HepG2 (cell line): ENCODE measurements around the gene NBR1. TPM values are rescaled to one million over a fixed set of nuclear protein-coding genes. Genes with fewer than 3 reads are reported as not detected.

Source experiments
- ARNT ChIP-seq: fragments of 450-650 bp; IDR thresholded peaks from 2 replicates; pipeline ENCODE4 v1.6.1; 2017
- ARNTL ChIP-seq: sonication (generic); formaldehyde crosslinking; IDR thresholded peaks from 2 replicates; pipeline ENCODE4 v1.4.0; 2020; ENCODE audit warnings: mild to moderate bottlenecking, missing genetic modification reagents
- CBX5 ChIP-seq: sonication (generic); formaldehyde crosslinking; IDR thresholded peaks from 2 replicates; pipeline ENCODE4 v1.4.0; 2020; ENCODE audit warnings: missing genetic modification reagents, borderline replicate concordance
- DNMT3B ChIP-seq: conservative IDR thresholded peaks from 2 replicates; pipeline ENCODE4 v1.6.1; 2016; ENCODE audit warnings: missing biosample characterization, control low read depth
- GATAD2A ChIP-seq: IDR thresholded peaks from 2 replicates; pipeline ENCODE4 v1.6.1; 2016
- KDM6A ChIP-seq: IDR thresholded peaks from 2 replicates; pipeline ENCODE4 v1.6.1; 2016; ENCODE audit warnings: low read depth
- MEF2D ChIP-seq: sonication (generic); formaldehyde crosslinking; IDR thresholded peaks from 2 replicates; pipeline ENCODE4 v1.5.1; 2020; ENCODE audit warnings: mild to moderate bottlenecking, missing genetic modification reagents
- MTF2 ChIP-seq: sonication (generic); formaldehyde crosslinking; IDR thresholded peaks from 2 replicates; pipeline ENCODE4 v1.5.0; 2020; ENCODE audit warnings: missing genetic modification reagents, borderline replicate concordance
- NR2F6 ChIP-seq, 2 experiments: IDR thresholded peaks; 2 replicates each; pipeline ENCODE4 v1.6.1; 2016; ENCODE audit warnings: antibody characterized with exemption in 1 of 2, mild to moderate bottlenecking in 1 of 2
- RBFOX2 ChIP-seq: fragments of 200-400 bp; formaldehyde crosslinking; IDR thresholded peaks from 2 replicates; pipeline ENCODE4 v1.6.1; 2017; ENCODE audit warnings: low read depth, mild to moderate bottlenecking, low read length
- RNF2 ChIP-seq: fragments of 450-650 bp; conservative IDR thresholded peaks from 2 replicates; pipeline ENCODE4 v1.6.1; 2016; ENCODE audit warnings: low read depth
- SIN3B ChIP-seq: fragments of 150-350 bp; IDR thresholded peaks from 2 replicates; pipeline ENCODE4 v1.6.1; 2014; ENCODE audit warnings: low read length
- U2AF2 ChIP-seq: fragments of 200-400 bp; formaldehyde crosslinking; IDR thresholded peaks from 2 replicates; pipeline ENCODE4 v1.6.1; 2017; ENCODE audit warnings: low read depth, mild to moderate bottlenecking, low read length
- XRCC5 ChIP-seq: fragments of 200-400 bp; formaldehyde crosslinking; optimal IDR thresholded peaks from 2 replicates; pipeline ENCODE3; 2017; ENCODE audit warnings: mild to moderate bottlenecking, low read length
- ZNF12 ChIP-seq: sonication (generic); formaldehyde crosslinking; IDR thresholded peaks from 2 replicates; pipeline ENCODE4 v1.5.0; 2020; ENCODE audit warnings: missing genetic modification reagents
- ZNF225 ChIP-seq: sonication (generic); formaldehyde crosslinking; IDR thresholded peaks from 2 replicates; pipeline ENCODE4 v1.4.0; 2020; ENCODE audit warnings: mild to moderate bottlenecking, missing genetic modification reagents
- ZNF431 ChIP-seq: sonication (generic); formaldehyde crosslinking; IDR thresholded peaks from 2 replicates; pipeline ENCODE4 v1.9.0; 2022; ENCODE audit warnings: missing genetic modification reagents, low read depth, mild to moderate bottlenecking, borderline replicate concordance
- ZNF496 ChIP-seq: sonication (generic); formaldehyde crosslinking; IDR thresholded peaks from 2 replicates; pipeline ENCODE4 v1.8.1; 2023; ENCODE audit warnings: mild to moderate bottlenecking, moderate library complexity, missing genetic modification reagents; ENCODE audit not compliant: insufficient replicate concordance
- ZNF558 ChIP-seq: sonication (generic); formaldehyde crosslinking; IDR thresholded peaks from 2 replicates; pipeline ENCODE4 v1.9.0; 2022; ENCODE audit warnings: mild to moderate bottlenecking, missing genetic modification reagents, borderline replicate concordance
- ZNF761 ChIP-seq: sonication (generic); formaldehyde crosslinking; conservative IDR thresholded peaks from 2 replicates; pipeline ENCODE4 v1.4.0; 2020; ENCODE audit warnings: mild to moderate bottlenecking, missing genetic modification reagents
- ZNF768 ChIP-seq: sonication (generic); formaldehyde crosslinking; IDR thresholded peaks from 2 replicates; pipeline ENCODE4 v1.4.0; 2020; ENCODE audit warnings: missing genetic modification reagents
- ZNF83 ChIP-seq: sonication (generic); formaldehyde crosslinking; IDR thresholded peaks from 2 replicates; pipeline ENCODE4 v1.4.0; 2020; ENCODE audit warnings: missing genetic modification reagents, mild to moderate bottlenecking, borderline replicate concordance
- polyA plus RNA-seq, 8 experiments: library from polyadenylated mRNA; depleted of rRNA in 3 of 8; stranded (reverse) in 7 of 8; unstranded in 1 of 8; fragments of >200 nt; fragmentation: Illumina TruSeq in 4 of 8; extraction: Trizol in 4 of 8; gene quantifications; 2 replicates each; pipeline versions ENCODE4 v1.2.1 to v1.2.3, GENCODE V29; 2011 to 2016; ENCODE audit warnings: low read depth in 4 of 8, missing spikeins in 1 of 8, mixed read lengths in 1 of 8; ENCODE audit not compliant: insufficient read depth in 1 of 8
- total RNA-seq, 5 experiments: library from RNA; depleted of rRNA; stranded (reverse); fragments of >200 nt; fragmentation: Illumina TruSeq; extraction: Trizol; gene quantifications; 2 replicates each; pipeline ENCODE4 v1.2.3, GENCODE V29; 2016; ENCODE audit warnings: low read depth in 1 of 5
- TF ChIP-seq, protein P1 (sequence below): sonication (generic); formaldehyde crosslinking; IDR thresholded peaks from 2 replicates; pipeline ENCODE4 v1.4.0; 2020; ENCODE audit warnings: missing genetic modification reagents
- TF ChIP-seq, protein P2 (sequence below): IDR thresholded peaks from 2 replicates; pipeline ENCODE4 v1.6.1; 2016; ENCODE audit warnings: missing genetic modification reagents, missing compliant biosample characterization
- TF ChIP-seq, protein P3 (sequence below): IDR thresholded peaks from 2 replicates; pipeline ENCODE4 v1.6.1; 2016
- TF ChIP-seq, protein P4 (sequence below): sonication (generic); formaldehyde crosslinking; IDR thresholded peaks from 2 replicates; pipeline ENCODE4 v1.5.0; 2020; ENCODE audit warnings: mild to moderate bottlenecking, missing genetic modification reagents

Gene NBR1
- total and polyA plus RNA-seq, 2 of the 13 experiments (the other 11 are each of a cell fraction or from before 2014, with no cell fraction given) = 51.7 to 121 TPM

DNA sequence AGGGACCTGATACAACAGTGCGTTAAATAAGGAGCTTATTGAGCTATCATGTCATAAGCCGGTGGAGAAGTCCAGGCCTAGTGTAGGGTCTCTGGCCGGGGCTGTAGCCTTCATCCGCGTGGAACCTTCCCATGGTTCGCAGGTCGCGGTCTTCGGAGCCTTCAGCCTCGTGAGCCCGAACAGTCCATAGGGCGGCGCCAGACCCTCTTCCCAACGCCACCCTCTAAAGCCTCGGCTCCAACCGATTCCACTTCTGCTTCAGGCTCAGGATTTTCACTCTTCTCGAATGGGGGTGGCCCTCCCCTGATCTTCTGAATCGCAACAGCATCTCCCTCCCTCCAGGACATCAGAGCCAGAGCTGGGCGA is 35.6 kb upstream of the NBR1 start (continued):
- TF ChIP-seq, protein P1, sequence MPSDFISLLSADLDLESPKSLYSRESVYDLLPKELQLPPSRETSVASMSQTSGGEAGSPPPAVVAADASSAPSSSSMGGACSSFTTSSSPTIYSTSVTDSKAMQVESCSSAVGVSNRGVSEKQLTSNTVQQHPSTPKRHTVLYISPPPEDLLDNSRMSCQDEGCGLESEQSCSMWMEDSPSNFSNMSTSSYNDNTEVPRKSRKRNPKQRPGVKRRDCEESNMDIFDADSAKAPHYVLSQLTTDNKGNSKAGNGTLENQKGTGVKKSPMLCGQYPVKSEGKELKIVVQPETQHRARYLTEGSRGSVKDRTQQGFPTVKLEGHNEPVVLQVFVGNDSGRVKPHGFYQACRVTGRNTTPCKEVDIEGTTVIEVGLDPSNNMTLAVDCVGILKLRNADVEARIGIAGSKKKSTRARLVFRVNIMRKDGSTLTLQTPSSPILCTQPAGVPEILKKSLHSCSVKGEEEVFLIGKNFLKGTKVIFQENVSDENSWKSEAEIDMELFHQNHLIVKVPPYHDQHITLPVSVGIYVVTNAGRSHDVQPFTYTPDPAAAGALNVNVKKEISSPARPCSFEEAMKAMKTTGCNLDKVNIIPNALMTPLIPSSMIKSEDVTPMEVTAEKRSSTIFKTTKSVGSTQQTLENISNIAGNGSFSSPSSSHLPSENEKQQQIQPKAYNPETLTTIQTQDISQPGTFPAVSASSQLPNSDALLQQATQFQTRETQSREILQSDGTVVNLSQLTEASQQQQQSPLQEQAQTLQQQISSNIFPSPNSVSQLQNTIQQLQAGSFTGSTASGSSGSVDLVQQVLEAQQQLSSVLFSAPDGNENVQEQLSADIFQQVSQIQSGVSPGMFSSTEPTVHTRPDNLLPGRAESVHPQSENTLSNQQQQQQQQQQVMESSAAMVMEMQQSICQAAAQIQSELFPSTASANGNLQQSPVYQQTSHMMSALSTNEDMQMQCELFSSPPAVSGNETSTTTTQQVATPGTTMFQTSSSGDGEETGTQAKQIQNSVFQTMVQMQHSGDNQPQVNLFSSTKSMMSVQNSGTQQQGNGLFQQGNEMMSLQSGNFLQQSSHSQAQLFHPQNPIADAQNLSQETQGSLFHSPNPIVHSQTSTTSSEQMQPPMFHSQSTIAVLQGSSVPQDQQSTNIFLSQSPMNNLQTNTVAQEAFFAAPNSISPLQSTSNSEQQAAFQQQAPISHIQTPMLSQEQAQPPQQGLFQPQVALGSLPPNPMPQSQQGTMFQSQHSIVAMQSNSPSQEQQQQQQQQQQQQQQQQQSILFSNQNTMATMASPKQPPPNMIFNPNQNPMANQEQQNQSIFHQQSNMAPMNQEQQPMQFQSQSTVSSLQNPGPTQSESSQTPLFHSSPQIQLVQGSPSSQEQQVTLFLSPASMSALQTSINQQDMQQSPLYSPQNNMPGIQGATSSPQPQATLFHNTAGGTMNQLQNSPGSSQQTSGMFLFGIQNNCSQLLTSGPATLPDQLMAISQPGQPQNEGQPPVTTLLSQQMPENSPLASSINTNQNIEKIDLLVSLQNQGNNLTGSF = no peak
- TF ChIP-seq, protein P2, sequence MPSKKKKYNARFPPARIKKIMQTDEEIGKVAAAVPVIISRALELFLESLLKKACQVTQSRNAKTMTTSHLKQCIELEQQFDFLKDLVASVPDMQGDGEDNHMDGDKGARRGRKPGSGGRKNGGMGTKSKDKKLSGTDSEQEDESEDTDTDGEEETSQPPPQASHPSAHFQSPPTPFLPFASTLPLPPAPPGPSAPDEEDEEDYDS (CRISPR knock-in tag) = no peak
- no peak for TF ChIP-seq XRCC5
- no peak for TF ChIP-seq SIN3B
- no peak for TF ChIP-seq ARNT
- TF ChIP-seq NR2F6 (IDR thresholded peaks at IDR 0.05) = no peak
- TF ChIP-seq NR2F6 (CRISPR knock-in tag; IDR thresholded peaks at IDR 0.05) = no peak
- no peak for TF ChIP-seq ZNF12 (CRISPR knock-in tag)
- no peak for TF ChIP-seq ZNF83
- TF ChIP-seq ZNF431 = no peak
- TF ChIP-seq GATAD2A (CRISPR knock-in tag) = no peak
- TF ChIP-seq ZNF225 (CRISPR knock-in tag) = no peak
- TF ChIP-seq DNMT3B (CRISPR knock-in tag) = no peak
- TF ChIP-seq U2AF2 = no peak
- TF ChIP-seq RBFOX2 = peak; percentile 6; the same call in 1 of the 2 replicates
- 0 out of 2 replicates have a peak, but pooled peaks have one; percentile 4 for TF ChIP-seq ZNF761 (CRISPR knock-in tag)
- TF ChIP-seq, protein P3, sequence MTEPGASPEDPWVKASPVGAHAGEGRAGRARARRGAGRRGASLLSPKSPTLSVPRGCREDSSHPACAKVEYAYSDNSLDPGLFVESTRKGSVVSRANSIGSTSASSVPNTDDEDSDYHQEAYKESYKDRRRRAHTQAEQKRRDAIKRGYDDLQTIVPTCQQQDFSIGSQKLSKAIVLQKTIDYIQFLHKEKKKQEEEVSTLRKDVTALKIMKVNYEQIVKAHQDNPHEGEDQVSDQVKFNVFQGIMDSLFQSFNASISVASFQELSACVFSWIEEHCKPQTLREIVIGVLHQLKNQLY (CRISPR knock-in tag) = no peak
- TF ChIP-seq ZNF768 (CRISPR knock-in tag) = no peak
- TF ChIP-seq ARNTL = 0 out of 2 replicates have a peak, but pooled peaks have one; percentile 5
- no peak for TF ChIP-seq MTF2 (CRISPR knock-in tag)
- no peak for TF ChIP-seq CBX5 (CRISPR knock-in tag)
- TF ChIP-seq ZNF558 (CRISPR knock-in tag) = no peak
- TF ChIP-seq, protein P4, sequence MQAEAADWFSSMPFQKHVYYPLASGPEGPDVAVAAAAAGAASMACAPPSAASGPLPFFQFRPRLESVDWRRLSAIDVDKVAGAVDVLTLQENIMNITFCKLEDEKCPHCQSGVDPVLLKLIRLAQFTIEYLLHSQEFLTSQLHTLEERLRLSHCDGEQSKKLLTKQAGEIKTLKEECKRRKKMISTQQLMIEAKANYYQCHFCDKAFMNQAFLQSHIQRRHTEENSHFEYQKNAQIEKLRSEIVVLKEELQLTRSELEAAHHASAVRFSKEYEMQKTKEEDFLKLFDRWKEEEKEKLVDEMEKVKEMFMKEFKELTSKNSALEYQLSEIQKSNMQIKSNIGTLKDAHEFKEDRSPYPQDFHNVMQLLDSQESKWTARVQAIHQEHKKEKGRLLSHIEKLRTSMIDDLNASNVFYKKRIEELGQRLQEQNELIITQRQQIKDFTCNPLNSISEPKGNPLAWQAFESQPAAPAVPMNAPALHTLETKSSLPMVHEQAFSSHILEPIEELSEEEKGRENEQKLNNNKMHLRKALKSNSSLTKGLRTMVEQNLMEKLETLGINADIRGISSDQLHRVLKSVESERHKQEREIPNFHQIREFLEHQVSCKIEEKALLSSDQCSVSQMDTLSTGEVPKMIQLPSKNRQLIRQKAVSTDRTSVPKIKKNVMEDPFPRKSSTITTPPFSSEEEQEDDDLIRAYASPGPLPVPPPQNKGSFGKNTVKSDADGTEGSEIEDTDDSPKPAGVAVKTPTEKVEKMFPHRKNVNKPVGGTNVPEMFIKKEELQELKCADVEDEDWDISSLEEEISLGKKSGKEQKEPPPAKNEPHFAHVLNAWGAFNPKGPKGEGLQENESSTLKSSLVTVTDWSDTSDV (CRISPR knock-in tag) = no peak
- TF ChIP-seq MEF2D (CRISPR knock-in tag) = no peak
- no peak for TF ChIP-seq RNF2
- TF ChIP-seq KDM6A = no peak
- TF ChIP-seq ZNF496 (CRISPR knock-in tag) = no peak
